GM21723 (cell line): ENCODE results near the gene BMX.

Experiments
- ATAC-seq: cut with Tn5 transposase; IDR thresholded peaks from one replicate; pipeline ENCODE4 v1.9.1; 2021; ENCODE audit warnings: mild to moderate bottlenecking, moderate library complexity; ENCODE audit not compliant: unreplicated experiment

BMX gene

DNA sequence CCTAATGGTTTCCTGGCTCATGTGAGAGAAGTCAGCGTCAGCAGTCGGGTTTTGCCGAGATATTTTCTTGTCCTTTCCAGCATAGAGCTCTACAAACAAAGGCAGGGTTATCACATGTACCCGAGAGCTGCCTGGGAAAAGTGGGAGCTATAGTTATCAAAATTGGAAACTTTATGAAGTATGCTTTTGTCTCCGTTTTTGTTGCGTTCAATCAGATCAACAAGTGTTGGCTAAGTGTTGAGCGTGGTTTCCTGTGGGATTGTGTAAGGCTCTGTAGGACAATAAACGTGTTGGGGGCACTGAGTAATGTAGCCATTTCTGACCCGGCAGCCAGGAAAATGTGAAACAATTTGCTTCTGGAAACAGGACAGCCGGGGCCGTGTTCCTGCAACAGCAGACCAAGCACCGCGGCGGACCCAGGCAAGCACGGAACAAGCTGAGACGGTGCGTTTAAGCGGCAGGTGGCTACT, at the start of gene BMX:
Gene BMX, plus strand, starts transcription at position 311 of the 470 bp plus-strand sequence. CDS start 7,547 bp downstream, outside the sequence.
- ATAC-seq = no peak

DNA sequence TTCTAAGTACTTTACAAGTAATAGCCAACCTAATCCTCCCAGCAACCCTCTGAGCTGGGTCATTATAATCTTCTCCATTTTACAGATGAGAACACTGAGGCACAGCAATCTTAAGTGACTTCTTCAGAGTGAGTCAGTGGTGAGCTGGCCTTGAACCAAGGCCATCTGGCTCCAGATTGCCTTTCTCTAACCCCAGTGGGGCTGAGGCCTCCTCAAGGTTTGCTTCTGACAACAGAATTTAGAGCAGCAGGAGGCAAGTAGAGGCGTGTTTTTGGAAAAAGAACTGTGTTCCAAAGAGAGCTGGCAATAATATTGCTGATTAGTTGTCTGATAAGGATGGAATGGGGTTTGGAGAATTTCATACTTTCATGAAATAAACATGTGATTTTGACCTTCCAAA, 48.7 kb upstream of the BMX start:
- no peak for ATAC-seq

DNA sequence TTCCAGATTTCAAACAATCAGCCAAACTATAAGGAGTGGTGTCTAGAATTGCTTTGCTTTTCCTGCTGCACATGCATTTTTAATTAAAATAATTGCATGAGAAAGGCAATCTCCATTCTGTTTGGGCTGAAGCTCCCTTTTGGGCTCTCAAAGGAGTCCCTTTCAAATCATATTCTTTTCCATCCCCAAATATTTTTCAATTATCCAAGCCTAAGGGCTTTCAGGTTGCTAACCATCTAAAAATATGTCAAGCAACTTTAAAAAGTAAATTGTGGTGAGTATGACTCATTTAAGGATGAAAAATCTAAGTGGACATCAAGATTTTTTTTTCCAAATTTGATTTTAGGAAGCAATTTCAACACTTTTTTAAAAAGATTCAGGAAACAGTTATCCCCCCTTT, 35.9 kb upstream of the BMX start:
- ATAC-seq = no peak

DNA sequence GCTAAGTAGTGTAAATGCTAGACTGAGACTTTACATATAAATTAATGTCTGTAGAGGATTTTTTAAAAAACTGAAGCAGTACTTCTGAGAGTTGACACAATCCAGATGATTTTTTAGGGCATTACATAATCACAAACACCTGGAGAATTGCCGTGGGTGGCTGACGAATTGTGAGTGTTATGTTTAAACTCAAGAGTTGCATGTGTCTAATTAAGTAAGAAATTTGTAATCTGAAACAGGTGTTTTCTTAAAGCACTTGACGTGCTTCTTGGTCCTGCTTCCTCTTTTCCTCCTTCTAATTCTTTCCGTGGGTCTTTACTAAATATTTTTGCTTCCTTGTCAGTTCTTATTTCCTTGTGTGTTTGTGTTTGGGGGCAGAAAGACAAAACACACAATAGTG, 35.3 kb upstream of the BMX start:
- ATAC-seq = peak; percentile 75

DNA sequence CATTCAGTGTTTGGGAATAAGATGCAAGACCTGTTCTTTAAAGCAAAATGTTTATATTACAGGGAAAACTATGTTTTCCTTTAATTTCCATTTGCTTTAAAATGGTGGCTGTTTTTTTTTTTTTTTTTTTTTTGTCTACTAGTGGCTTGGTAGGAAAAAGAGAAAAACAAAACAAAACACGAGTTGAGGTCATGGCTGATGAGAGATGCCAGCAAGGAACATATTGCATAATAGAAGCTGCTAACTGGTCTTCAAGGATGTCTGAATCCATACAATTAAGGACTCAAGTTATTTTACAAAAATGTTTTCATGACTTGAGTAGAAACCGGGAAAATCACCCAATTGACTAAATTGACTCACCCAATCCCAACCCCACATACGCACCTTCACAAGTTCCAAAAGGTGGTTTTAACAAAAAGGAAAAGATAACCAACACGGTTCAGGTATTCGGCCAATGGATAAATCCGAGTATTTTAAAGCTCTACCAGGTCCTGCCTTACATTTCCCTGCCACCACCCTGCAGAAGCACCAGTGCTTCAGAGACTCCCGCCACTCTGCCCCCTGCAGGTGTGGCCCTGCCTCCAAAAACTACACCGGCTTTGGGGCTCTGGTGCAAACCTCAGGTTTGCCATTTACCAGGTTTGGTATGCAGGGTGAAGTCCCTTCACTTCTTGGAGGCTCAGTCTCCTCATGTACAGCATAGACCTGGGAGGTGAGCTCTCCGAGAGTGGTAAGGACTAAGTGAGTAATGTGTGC, 34.5 kb upstream of the BMX start:
- ATAC-seq = no peak

DNA sequence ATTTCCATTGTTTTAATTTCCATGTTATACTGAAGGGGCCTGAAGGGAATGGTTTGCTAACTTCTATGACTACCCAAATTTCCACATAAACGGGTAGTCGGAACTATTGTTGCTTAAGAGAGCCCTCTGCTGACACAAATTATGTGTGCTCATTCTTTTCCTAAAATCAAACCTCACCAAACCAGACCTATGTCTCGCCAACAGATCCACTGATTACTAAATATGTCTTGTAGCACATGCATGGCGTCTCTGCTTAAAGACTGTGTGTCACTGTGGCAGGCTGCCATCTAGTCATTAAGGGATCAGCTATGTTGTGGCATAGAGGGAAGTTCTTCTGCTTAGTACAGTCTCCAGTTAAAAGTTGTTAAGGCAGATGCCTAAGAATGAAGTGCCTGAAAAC, 32.6 kb upstream of the BMX start:
- no peak for ATAC-seq

DNA sequence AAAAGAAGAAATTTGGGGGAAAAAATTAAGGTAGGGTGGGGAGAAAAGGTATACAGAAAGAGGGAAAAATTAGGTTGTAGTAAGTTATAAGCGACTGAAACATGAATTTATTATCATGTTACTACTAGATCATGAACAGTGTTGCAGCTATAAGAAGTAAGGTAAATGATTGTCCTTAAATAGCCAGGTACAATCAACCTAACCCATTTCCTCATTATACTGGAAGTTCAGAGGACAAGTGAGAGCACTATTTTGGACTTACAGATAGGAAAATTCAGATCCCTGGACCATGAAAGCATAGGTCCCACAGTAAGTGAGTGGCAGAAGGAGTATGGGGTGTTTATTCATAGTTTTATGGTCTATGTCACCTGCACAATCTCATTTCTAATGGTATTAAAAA, 31.0 kb upstream of the BMX start:
- ATAC-seq = no peak

DNA sequence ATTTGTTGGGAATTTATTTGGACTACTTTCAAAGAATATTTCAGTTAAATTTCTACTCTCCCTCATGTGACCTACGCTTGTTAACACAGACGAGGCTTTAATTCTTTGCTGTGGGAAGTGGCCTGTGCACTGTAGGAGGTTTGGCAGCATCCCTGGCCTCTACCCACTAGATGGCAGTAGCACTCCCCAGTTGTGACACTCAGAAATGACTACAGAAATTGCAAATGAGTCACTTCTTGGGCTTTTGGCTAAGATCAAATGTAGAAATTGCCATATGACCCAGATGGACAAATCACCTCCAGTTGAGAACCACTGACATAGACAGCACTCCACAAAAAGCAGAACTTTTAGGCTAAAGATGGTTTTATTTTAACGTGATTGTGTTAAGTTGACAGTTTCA, 29.6 kb upstream of the BMX start:
- peak; percentile 74 for ATAC-seq

DNA sequence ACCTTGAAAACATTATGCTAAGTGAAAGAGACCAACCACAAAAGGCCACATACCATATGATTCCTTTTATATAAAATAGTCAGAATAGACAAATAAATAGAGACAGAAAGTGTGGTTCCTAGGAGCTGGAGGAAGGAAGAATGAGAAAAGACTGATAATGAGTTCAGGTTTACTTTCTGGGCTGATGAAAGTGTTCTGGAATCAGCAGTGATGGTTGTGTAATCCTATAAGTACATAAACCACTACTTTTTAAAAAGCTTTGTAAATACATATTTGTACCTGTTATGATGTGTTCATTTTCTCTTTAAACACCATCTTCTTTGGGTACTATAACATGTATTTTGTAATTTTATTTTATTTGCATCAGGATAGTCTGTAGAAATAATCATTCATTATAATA, 28.1 kb upstream of the BMX start:
- no peak for ATAC-seq

DNA sequence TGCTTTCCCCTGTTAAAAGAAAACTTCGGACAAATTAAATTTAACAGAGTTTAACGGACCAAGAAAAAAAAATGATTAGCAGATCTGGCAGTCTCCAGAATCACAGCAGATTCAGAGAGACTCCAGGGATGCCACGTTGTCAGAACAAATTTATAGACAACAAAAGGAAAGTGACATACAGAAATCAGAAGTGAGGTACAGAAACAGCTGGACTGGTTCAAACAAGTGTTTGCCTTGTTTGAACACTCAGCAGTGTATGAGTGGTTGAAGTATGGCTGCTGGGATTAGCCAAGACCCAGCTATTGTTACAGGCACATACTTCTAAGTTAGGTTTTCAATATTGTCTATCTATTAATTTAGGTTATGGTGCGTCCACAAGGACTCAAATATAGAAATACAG, 26.6 kb upstream of the BMX start:
- no peak for ATAC-seq

DNA sequence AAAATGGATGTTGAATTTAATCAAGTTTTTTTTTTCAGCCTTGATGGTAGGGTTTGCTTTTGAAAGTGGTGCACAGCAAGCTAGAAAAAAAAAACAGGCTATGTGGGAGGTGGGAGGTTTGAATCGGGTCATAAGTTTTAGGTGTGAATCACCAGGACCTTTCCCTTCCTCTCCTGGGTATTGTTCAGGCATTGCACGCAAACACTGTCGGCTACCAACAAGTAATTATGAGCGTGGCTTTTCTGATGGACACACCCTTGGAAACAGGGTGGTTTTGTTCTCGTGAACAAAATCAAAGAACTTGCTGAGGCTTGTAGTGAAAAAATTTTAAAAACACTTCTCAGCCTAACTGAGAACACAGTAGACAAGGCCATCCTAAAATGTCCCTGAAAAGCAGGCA, 25.6 kb upstream of the BMX start:
- ATAC-seq = no peak

DNA sequence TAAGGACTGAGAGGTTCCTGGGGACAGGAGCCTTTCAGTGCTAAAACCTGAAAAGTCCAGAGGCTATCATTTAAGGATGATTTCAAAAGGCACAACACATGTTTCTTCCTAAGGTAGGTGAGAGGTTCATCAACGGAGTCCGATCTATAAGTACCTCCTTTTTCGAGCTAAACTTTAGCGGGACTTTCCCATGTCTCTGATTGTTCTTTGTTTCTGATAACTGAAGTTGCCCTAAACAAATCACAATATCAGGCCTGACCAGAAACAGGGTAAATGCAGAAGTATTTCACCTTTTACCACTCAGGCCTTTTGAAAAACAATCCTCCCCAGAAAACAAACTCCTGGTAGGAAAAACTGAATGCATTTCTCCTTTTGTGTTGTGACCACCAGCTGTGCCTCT, 25.1 kb upstream of the BMX start:
- no peak for ATAC-seq

DNA sequence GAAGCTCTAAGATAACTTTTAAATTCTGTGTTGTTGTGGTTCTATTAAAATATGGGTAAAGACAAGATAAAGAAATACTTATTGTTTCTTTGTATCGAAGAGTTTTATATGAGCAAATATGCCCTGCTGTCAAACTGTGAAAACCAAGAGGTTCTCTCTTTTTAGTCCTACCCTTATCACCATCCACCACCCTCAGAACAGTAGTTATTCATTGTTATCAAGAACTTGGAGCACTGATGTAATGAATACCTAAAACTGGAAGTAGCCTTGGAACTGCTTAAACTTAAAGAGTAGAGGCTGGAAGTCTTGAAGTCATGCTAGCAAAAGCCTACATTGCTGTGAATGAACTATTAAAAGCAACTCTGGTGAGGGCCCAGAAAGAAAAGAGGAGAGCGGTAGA, 16.7 kb upstream of the BMX start:
- no peak for ATAC-seq

DNA sequence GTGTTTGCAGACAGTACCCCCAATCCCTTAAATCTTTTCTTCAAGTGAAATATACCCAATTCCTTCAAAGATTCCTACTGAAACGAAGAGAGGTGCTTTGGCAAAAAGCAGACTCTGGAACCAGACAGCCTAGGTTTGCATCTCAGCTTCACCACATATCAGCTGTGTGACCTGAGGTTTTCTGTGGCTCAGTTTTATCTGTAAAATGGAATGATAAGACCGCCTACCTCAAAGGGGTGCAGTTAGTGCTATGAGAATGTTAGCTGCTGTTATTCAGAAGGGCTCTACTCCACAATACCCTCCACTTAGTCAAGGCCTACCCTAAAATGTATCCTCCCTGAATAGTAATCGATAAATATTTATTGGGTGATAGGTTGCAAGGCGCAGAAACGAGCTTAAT, 8.1 kb upstream of the BMX start:
- no peak for ATAC-seq

DNA sequence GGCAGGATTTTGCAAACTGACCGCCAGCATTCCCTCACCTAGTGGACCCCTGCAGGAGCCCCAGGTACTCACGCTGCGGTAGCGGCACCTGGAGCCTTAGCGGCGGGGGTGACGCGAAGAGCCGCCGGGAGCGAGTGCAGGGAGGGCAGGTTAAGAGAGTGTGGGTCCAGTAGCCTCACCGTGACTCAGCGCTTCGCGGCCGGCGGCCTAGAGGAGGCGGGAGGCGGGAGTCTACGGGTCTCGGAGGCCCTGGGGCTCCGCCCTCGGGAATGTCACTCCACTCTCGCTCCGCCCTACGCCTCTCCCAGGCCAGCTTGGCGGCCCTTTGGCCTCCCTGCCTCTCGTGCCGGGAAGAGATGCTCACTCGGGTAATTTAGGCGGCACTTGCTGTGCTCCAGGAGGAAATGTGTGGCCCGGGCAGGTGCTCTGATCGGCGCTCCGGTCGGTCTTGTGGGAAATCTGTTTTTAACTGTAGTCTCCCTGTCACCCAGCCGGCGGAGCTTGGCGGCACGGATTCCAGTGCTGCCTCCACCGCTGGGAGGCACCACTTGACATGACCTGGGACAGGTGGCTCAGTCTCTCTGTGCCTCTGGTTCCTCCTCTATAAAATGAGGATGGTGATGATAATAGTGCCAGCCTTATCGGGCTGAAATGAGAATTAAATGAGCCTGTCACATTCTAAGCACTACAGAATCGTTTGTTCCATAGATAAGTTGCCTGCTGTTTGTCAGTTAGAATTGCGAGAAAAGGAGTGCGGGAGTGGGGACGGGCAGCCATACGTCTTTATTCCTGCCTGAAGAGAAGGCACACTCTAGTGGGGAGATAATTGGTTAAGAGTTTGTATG, 7.3 kb upstream of the BMX start, which contains the start of gene PIR:
Gene PIR, minus strand, starts transcription at position 216 of the 845 bp plus-strand sequence. CDS start 2,076 bp downstream, outside the sequence.
- peak; percentile 98 for ATAC-seq

DNA sequence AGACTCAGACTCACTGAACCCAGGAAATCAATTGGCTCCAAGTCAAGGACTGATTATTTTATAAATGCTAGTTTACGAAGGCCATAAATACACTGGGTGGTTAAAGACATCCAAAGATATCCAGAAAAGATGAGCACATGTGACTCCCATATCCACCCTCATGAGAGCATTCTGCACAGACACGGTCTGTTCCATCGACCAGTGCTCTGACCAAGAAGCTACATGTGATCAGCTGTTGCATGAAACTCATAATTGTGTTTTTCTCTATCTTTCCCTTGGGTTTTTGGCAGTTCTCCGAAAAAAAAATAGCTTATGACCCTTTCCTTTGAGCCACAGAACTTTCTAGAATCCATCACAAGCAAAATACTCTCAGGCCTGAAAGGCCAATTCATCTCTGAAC, 4.8 kb upstream of the BMX start:
- no peak for ATAC-seq

DNA sequence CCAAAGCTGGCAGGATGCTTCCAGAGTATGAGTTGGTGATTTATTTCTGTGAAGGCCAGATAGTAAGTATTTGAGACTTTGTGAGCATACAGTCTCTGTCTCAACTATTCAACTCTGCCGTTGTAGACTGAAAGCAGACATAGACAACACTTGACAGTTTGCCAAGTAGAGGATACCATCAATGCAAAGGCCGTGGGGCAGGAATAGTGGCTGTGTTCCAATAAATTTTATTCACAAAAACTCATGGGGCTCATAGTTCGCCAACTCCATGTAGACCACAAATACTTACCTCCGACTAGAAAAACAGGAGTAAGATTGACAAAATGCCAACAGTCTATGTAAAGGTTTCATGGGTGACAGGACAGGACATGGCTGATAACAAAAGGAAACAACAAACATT, 3.8 kb upstream of the BMX start:
- ATAC-seq = no peak

DNA sequence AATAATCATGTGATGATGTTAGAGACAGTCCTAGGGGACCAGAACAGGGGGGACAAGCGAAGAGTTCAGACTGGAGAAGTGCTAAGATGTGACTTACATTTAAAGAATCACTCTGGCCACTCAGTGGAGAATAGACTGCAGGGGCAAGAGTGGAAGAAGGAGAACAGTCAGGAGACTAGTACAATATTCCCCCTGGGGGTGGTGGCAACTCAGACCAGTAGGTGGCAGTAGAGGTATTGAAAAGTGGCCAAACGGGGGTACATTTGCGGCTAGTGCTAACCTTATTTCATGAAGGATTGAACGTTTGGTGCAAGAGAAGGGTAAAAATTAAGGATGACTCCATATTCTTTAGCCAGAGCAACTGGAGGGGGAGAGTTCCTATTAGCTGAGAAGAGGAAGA, 2.7 kb upstream of the BMX start:
- ATAC-seq = no peak

DNA sequence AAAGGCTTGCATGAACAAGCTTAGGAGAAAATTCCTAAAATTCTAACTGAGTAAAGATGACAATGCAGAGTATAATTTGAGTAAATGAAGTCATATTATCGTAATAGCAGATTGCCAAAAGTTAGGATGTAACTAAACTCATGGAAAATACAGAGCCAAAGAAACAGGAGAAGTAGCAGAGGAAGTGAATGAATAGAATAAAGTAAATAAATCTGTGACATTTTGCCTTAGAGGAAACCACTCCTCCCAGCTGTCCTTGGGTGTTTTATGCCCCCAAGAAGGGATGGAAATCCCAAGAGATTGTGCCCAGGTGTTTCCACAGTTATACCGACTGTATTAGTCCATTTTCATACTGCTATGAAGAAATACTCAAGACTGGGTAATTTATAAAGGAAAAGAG, 1.9 kb upstream of the BMX start:
- ATAC-seq = no peak

DNA sequence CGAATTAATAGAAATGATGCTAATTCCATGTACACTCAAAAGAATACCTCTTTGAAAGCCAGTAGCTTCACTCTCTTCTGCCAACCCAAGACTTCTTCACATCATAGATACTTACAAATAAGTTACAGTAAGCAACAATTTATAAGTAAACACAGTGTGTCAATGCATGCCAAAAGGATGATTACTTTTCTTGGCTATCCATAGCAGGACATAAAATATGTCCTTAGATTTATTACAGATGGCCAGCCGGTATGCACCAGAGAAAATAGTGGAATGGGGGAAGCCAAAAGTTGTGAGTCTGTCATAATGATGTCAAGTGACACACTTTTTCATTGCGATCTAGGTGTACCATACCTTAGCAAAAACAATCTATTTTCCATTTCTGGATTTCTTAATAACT, 631 bp upstream of the BMX start:
- ATAC-seq = no peak

DNA sequence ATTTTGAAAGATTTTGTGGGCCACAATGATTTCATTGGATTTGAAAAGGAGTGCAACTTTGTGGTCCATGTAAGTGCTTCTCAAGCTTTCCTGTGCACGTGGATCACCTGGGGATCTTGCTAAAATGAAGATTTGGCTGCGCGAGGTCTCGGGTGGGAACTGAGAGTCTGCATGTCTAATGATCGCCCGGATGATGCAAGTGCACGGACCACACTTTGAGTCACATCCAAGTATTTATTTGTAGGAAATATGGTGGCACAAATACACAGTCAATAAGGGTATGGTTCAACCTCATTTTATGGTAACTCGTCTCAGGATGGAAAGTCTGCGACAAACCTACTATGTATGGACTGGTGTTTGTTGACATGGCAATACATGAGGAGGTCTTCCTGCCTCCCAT, 899 bp downstream of the BMX start:
- no peak for ATAC-seq

DNA sequence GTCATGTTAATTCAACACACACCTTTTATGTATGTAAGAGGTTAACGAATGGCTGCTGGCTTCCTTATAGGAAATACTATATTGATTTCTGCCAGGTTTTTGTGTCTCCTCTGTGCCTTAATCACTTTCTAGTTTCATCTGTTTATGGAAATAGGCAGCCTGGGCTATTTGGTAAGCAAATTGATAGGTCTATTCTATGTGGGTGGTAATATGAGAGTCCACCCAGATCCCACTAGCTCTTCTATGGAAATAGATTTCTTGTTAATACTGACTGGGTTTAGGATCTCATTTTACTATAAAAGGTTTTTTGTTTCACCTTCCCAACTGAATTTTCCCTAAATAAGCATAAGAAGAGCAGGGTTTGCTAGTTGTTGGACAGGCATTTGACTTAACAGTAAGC, 4.1 kb downstream of the BMX start:
- no peak for ATAC-seq
